Neural progenitor cell (in vitro differentiated cells): Measurements from ENCODE around the gene IL17A.

Experiments used
- EZH2 ChIP-seq: fragments of 200-600 bp; sonication (generic); IDR thresholded peaks from 2 replicates; pipeline ENCODE4 v1.6.1; 2017; ENCODE audit warnings: antibody characterized with exemption, mild to moderate bottlenecking, moderate library complexity
- EZH2phosphoT487 ChIP-seq: fragments of 200-600 bp; sonication (generic); IDR thresholded peaks from 2 replicates; pipeline ENCODE4 v1.6.1; 2017; ENCODE audit warnings: antibody characterized with exemption
- TF ChIP-seq, protein P1 (sequence below): fragments of 200-600 bp; sonication (generic); IDR thresholded peaks from 2 replicates; pipeline ENCODE4 v1.5.1; 2017; ENCODE audit warnings: antibody characterized with exemption, mild to moderate bottlenecking

DNA sequence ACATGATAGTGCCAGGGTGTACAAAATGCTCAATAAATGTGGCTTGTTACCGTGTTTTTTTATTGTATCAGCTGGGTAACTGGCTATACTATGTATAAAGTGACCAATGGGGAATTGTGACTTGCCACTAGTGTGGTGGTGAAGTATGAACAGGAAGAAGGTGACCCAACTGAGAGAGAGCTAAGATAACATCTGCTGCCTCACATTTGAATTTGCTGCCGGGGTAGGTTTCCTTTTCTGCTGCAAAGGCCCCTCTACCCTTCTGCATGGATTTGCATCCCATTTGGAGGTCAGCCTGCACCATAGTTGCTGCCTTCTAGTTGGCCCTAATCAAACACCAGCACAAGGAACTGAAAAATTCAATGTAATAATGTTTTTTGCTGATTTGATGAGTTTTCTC lies 24.1 kb downstream of the IL17A start:
- TF ChIP-seq, protein P1, sequence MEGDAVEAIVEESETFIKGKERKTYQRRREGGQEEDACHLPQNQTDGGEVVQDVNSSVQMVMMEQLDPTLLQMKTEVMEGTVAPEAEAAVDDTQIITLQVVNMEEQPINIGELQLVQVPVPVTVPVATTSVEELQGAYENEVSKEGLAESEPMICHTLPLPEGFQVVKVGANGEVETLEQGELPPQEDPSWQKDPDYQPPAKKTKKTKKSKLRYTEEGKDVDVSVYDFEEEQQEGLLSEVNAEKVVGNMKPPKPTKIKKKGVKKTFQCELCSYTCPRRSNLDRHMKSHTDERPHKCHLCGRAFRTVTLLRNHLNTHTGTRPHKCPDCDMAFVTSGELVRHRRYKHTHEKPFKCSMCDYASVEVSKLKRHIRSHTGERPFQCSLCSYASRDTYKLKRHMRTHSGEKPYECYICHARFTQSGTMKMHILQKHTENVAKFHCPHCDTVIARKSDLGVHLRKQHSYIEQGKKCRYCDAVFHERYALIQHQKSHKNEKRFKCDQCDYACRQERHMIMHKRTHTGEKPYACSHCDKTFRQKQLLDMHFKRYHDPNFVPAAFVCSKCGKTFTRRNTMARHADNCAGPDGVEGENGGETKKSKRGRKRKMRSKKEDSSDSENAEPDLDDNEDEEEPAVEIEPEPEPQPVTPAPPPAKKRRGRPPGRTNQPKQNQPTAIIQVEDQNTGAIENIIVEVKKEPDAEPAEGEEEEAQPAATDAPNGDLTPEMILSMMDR = no peak
- TF ChIP-seq EZH2 (no peak), EZH2phosphoT487 (no peak)
